ENCODE measurements around the gene CNTNAP5.

Gene CNTNAP5

GRCh38 chr2:124547700-124548099 lies 522.6 kb downstream of the CNTNAP5 start:
- DNase-seq (ENCODE audit: low read depth), result no peak

GRCh38 chr2:124558277-124558905 lies 533.3 kb downstream of the CNTNAP5 start:
- DNase-seq (ENCODE audit: low read depth), result no peak

- no peak for DNase-seq (ENCODE audit: low read depth)
Measured at GRCh38 chr2:124559236-124559635, 534.1 kb downstream of the CNTNAP5 start.

- no peak for DNase-seq (ENCODE audit: low read depth)
Measured at GRCh38 chr2:124560592-124561112, 535.6 kb downstream of the CNTNAP5 start.

DNA sequence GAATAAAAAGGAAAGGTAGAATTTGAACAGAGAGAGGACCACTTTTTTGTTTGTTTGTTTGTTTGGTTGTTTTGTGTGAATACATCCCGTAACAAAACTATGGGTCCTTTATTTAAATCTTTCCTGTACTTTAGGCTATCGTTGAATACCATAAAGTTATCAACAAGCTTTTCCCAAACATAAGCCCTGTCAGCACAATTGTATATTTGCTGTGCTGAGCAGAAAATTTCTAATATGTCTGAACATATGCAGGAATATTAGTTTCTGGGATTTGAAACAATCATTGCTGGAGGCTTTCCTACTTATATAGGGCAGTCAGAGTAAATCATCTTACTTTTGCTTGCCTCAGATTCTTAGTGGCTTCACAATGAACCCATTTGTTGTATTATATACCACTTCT lies 536.4 kb downstream of the CNTNAP5 start:
- DNase-seq (ENCODE audit: low read depth), result no peak

GRCh38 chr2:124563426-124563825 lies 538.3 kb downstream of the CNTNAP5 start:
- no peak for DNase-seq (ENCODE audit: low read depth)

DNA sequence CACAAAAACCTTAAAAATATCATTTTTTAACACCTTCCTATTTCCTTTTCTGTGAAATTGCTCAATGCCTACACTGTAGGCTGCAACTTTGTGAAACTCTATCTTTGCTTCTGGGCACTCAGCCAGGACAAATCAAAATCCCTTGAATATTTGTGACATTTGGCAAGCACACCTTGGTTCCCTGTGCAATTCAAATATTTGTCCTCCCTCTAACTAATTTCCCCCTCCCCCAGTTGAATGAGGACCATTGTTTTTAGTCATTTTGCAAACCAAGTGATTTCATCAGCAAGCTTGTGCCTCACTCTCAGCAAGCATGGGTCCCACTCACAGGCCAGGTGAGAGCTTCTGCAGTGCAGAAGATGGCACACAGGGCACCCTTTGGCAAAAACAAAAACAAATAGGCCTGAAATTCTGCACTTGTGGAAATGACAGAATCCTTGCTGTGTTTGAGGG lies 541.5 kb downstream of the CNTNAP5 start:
- DNase-seq (ENCODE audit: low read depth), result no peak

GRCh38 chr2:124570872-124571271 lies 545.8 kb downstream of the CNTNAP5 start:
- no peak for DNase-seq (ENCODE audit: low read depth)

DNA sequence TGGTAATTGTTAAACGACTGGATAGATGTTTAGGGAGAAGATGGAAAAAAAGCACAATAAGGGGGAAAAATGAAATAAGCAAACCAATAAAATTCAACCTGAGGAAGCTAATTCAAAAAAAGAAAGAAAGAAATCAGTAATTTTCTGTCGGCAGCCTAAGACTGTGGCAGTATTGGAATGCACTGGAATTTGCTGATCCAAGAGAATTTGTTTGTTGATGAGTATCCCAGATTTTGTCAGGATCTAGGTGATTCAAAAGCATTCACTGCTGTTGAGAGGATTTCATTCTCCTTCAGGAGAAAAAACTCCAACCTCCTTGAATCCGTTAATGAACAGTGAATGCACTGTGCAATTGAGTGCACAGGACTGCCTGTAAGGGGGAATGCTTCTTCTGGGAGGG lies 546.7 kb downstream of the CNTNAP5 start:
- DNase-seq (ENCODE audit: low read depth), result no peak

- no peak for DNase-seq (ENCODE audit: low read depth)
Measured at GRCh38 chr2:124572934-124573634, 548.0 kb downstream of the CNTNAP5 start.

DNA sequence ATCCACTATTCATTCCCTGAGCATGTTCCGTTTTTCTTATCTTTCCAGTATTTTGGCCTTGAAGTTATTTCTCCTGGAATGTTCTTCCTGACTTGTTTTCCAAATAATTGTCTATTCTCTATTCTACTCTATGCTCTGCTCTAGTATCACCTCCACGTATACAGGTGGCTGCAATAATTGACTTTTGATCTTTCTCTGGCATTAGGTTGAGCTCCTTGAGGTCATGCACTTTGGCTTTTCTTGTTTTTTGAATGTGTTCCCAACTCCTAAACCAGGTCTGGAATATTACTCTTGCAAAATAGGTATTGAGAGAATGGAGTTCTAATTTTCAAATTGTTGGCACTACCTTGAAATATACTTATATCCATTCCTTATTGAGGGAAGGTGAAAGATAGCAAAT lies 550.4 kb downstream of the CNTNAP5 start:
- no peak for DNase-seq (ENCODE audit: low read depth)

DNA sequence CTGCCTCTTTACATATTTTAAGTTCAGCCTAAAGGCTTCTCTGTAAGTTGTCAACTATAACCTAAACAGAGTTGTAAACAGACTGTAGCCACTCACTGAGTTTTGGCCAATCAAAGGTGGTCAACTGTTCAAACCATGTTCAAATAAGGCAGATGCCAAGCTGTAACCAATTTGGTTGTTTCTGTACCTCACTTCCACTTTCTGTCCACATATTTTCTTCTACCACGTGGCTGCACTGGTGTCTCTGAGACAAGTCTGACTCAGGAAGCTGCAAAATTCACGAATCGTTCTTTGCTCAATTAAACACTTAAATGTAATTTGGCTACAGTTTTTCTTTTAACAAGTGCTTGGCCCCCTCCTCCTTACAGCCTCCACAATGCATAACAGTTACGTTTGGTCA lies 555.2 kb downstream of the CNTNAP5 start:
- no peak for DNase-seq (ENCODE audit: low read depth)

DNA sequence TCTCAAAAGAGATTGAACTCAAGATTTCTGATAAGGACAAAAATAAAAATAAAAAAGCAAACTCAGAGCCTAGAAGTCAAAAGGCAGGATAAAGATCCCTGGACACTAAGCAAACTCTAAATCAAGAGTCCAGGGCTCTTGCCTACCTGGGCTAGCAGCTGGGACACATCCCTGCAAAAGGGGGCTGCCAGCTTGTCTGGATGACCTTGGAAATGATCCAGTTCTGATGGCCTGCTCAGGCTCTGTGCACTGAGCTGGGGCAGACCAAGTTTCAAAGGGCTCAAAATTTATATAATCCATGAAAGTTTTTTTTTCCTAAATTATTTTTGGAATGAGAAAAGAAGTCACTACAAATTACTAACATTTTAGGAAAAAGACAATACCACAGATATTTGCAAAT lies 557.3 kb downstream of the CNTNAP5 start:
- no peak for DNase-seq (ENCODE audit: low read depth)

GRCh38 chr2:124584615-124585014 lies 559.5 kb downstream of the CNTNAP5 start:
- no peak for DNase-seq (ENCODE audit: low read depth)

GRCh38 chr2:124585277-124585676 lies 560.2 kb downstream of the CNTNAP5 start:
- no peak for DNase-seq (ENCODE audit: low read depth)

GRCh38 chr2:124586210-124586609 lies 561.1 kb downstream of the CNTNAP5 start:
- no peak for DNase-seq (ENCODE audit: low read depth)

DNA sequence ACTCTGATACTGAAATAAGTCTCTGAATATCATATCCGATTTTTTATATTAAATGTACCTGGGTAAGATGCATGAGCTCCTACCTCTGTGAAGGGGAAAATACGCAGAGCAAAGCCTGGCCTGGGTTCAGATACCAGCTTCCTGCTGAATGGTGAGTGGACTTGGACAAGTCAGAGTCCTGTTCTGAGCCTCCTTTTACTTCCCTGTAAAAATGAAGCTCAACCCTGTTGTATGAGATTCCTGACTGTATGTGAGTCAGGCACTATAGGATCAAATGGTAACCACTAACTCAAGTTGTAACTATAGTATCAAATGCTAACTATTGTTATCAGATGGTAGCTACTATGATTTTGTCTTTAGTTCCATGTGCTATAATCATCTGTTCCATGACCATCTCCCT lies 561.7 kb downstream of the CNTNAP5 start:
- DNase-seq (ENCODE audit: low read depth), result no peak

- no peak for DNase-seq (ENCODE audit: low read depth)
Measured at GRCh38 chr2:124589971-124590370, 564.9 kb downstream of the CNTNAP5 start.

DNA sequence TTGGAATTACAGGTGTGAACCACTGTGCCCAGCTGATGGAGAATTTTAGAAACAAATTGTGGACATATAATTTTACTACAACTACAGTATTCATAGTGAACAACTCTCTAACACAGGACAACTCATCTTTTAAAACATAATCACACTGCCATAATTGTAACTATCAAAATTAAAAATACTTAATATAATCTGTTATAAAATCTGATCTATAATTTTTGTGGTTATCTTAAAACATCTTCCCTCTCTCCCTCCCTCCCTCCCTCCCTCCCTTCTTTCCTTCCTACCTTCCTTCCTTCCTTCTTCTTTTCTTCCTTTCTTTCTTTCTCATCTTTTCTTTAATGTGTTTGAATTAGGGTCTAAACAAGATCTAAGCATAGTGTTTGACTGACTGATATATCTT lies 577.7 kb downstream of the CNTNAP5 start:
- DNase-seq (ENCODE audit: low read depth), result no peak

DNA sequence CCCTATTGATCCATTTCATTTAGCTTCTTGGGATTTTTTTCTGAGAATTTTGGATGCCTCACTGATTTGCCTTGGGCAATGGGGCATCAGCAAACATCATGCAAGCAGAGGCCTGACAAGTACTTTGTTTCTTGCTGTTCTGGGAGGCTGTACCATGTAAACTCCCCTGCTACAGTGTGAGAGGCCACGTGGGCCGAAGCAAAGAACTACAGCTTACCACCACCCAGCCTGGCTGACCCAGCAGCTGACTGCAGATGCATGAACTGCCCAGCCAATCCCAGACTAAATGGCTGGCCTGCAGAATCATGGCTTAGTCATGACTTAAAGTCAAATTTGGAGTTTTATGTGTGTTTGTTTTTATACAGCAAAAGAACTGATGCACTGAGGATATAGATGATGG lies 579.9 kb downstream of the CNTNAP5 start:
- DNase-seq (ENCODE audit: low read depth), result no peak

- no peak for DNase-seq (ENCODE audit: low read depth)
Measured at GRCh38 chr2:124607679-124608078, 582.6 kb downstream of the CNTNAP5 start.

DNA sequence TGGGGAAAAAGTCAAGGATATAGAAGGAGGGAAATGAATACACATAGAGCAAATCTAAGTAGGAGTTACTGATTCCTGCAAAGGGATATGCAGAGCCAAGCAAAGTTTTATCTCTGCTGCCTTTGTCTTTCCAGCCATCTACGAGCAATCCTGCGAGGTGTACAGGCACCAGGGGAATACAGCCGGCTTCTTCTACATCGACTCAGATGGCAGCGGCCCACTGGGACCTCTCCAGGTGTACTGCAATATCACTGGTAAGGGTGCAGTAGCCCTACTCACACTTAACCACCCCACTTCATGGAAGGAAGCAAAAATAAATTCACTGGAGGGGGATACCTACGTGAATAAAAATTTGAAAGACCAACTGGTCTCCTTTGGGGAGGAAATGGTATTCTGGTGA lies 584.6 kb downstream of the CNTNAP5 start:
- DNase-seq (ENCODE audit: low read depth), result no peak

GRCh38 chr2:124610141-124610540 lies 585.1 kb downstream of the CNTNAP5 start:
- no peak for DNase-seq (ENCODE audit: low read depth)

DNA sequence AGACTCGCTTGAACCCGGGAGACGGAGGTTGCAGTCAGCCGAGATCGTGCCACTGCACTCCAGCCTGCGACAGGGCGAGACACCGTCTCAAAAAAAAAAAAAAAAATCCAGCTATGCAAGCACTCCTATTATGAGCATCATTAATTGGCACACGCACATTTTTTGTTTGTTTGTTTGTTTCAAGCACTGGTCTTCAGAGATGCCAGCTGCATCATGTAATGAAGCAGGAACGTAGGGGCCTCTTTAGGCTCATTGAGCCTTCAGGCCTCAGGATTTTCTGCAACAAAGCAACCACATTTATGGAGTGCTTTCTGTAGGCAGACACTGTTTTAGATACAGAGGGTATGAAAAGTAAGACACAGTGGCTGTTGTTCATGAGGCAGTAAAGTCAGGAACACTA lies 585.8 kb downstream of the CNTNAP5 start:
- no peak for DNase-seq (ENCODE audit: low read depth)

All from activated gamma-delta T cell treated with anti-CD3 and anti-CD28 coated beads, Interleukin-2, amount 50 U/mL, for 16 hours (primary cell).